Suprapubic skin (tissue), 3 donors: ENCODE measurements around the gene AFM.

Source experiments
- EP300 ChIP-seq: sonication (generic); formaldehyde crosslinking; IDR thresholded peaks from one replicate; pipeline ENCODE4 v1.6.1; 2017; ENCODE audit warnings: antibody characterized with exemption
- POLR2A ChIP-seq, 2 donors: fragments of 450-650 bp; IDR thresholded peaks; one replicate each; pipeline ENCODE4 v1.6.1; 2017; ENCODE audit warnings: antibody characterized with exemption in 2 of 2, mild to moderate bottlenecking in 2 of 2, moderate library complexity in 2 of 2
- TF ChIP-seq, protein P1 (sequence below), 2 donors: fragments of 200-600 bp in 1 of 2; fragments of 450-650 bp in 1 of 2; sonication (generic) in 1 of 2; IDR thresholded peaks; one replicate each; pipeline ENCODE4 v1.5.1; 2016 to 2019; ENCODE audit warnings: antibody characterized with exemption in 2 of 2, mild to moderate bottlenecking in 1 of 2, moderate library complexity in 1 of 2

DNA sequence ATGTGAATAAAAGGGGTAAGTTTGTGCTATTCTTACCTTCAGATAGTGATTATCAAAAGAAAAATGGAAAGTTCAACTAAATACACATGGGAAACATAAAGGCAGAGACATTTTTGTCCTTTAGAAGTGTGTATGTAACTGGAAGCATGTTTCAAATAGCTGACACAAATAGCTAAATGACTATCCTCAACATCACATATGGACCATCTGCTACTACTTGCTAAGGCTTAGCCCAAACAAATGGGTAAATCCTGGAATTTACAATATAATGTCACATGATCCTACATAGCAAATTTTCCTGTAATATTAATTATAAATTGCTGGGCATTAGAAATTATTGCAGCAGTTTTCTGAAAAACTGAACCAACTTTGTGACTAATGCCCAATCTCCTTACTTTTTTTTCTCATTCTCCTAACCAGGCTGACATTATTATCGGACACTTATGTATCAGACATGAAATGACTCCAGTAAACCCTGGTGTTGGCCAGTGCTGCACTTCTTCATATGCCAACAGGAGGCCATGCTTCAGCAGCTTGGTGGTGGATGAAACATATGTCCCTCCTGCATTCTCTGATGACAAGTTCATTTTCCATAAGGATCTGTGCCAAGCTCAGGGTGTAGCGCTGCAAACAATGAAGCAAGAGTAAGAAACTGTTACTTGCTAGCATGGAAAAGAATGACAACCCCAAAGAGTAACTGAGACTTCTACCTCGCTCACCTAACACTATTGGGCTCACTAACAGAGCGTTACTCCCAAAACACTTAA, 29.4 kb upstream of the AFM start:
- TF ChIP-seq, protein P1, sequence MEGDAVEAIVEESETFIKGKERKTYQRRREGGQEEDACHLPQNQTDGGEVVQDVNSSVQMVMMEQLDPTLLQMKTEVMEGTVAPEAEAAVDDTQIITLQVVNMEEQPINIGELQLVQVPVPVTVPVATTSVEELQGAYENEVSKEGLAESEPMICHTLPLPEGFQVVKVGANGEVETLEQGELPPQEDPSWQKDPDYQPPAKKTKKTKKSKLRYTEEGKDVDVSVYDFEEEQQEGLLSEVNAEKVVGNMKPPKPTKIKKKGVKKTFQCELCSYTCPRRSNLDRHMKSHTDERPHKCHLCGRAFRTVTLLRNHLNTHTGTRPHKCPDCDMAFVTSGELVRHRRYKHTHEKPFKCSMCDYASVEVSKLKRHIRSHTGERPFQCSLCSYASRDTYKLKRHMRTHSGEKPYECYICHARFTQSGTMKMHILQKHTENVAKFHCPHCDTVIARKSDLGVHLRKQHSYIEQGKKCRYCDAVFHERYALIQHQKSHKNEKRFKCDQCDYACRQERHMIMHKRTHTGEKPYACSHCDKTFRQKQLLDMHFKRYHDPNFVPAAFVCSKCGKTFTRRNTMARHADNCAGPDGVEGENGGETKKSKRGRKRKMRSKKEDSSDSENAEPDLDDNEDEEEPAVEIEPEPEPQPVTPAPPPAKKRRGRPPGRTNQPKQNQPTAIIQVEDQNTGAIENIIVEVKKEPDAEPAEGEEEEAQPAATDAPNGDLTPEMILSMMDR (IDR thresholded peaks at IDR 0.05), result no peak
- TF ChIP-seq EP300, result no peak
- TF ChIP-seq POLR2A (IDR thresholded peaks at IDR 0.05), result no peak
